Stomach smooth muscle (tissue), 2 donors: Measurements from ENCODE around the gene NIN.
"Not testable (repeated sequence)": the region's sequence is repeated elsewhere in the genome, so short reads cannot be mapped to it uniquely, and the experiment has no call there.

Source experiments
- H3K27ac ChIP-seq: one replicate; pipeline ENCODE4 v1.7.0; 2013; ENCODE audit warnings: mild to moderate bottlenecking, low read length, inconsistent platforms
- H3K27me3 ChIP-seq, 2 donors: one replicate each; pipeline ENCODE4 v1.7.0; 2013; ENCODE audit warnings: low read length in 2 of 2; ENCODE audit not compliant: insufficient read depth in 2 of 2, control insufficient read depth in 1 of 2
- H3K36me3 ChIP-seq, 2 donors: one replicate each; pipeline ENCODE4 v1.7.0; 2013; ENCODE audit warnings: low read length in 2 of 2; ENCODE audit not compliant: control insufficient read depth in 2 of 2, insufficient read depth in 2 of 2
- H3K4me1 ChIP-seq: one replicate; pipeline ENCODE4 v1.7.0; 2013; ENCODE audit warnings: low read length; ENCODE audit not compliant: control insufficient read depth, insufficient read depth
- H3K4me3 ChIP-seq, 2 donors: one replicate each; pipeline ENCODE4 v1.7.0; 2013; ENCODE audit warnings: low read length in 2 of 2
- H3K9ac ChIP-seq, 2 donors: one replicate each; pipeline ENCODE4 v1.7.0; 2013; ENCODE audit warnings: low read length in 2 of 2, mild to moderate bottlenecking in 1 of 2
- H3K9me3 ChIP-seq, 2 donors: one replicate each; pipeline ENCODE4 v1.7.0; 2013; ENCODE audit warnings: low read length in 2 of 2; ENCODE audit not compliant: control insufficient read depth in 2 of 2
- donor health status: healthy.
- donor health status: Pancreatic carcinoma.

The NIN gene

DNA sequence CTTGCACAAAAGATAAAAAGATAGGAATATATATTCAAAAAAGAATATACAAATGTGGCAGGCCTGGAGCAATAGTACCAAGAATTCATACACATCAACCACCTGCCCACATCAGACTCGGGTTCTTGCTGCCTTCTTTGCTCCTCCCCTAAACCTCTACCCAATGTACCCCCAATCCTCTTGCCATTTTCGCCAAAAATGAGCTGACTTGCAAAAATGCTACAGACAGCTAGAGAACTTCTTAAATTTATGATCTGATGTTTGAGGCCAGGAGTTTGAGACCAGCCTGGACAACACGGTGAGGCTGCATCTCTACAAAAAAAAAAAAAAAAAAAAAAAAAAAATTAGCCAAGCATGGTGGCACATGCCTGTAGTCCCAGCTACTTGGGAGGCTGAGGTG lies 119.9 kb downstream of the NIN start:
- Histone ChIP-seq H3K36me3 (no peaks in the 10 kb centered on the region), H3K4me1 (no peaks in the 10 kb centered on the region), H3K27ac (no peak overlapping the region), H3K9me3 (no peaks in the 10 kb centered on the region), H3K4me3 (no peak overlapping the region), H3K9ac (no peak overlapping the region), H3K27me3 (no peaks in the 10 kb centered on the region)

DNA sequence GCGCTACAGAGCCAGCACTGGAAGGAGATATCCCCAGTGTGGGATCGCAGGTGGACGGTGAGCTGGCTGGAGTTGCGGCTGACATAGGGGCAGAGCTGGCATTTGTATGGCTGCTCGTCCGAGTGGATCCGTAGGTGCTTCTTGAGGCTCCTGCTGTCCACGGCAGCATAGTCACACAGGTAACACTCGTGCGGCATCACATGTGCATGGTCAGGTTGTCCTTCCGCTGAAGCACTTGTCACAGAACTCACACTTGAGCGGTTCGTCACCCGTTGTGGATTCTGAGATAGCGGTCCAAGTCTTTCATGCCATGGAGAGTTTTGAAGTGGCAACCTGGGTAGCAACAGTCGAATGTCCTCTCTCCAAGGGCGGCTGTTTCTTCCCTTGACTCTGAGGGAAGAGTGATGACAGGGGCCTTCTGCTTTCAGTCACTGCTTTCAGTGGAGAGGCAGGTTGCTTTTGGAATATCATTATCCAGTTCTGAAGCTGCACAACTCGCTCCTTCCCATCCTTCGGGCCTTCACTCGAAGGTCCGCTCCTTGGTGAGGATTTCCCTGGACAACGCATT lies 125.9 kb downstream of the NIN start:
- no peak overlapping the region for H3K9ac ChIP-seq
- H3K27ac ChIP-seq: no peak overlapping the region
- no peaks in the 10 kb centered on the region for H3K36me3 ChIP-seq
- H3K27me3 ChIP-seq: no peaks in the 10 kb centered on the region
- no peaks in the 10 kb centered on the region for H3K4me1 ChIP-seq
- H3K9me3 ChIP-seq: no peaks in the 10 kb centered on the region
- H3K4me3 ChIP-seq: no peak overlapping the region

DNA sequence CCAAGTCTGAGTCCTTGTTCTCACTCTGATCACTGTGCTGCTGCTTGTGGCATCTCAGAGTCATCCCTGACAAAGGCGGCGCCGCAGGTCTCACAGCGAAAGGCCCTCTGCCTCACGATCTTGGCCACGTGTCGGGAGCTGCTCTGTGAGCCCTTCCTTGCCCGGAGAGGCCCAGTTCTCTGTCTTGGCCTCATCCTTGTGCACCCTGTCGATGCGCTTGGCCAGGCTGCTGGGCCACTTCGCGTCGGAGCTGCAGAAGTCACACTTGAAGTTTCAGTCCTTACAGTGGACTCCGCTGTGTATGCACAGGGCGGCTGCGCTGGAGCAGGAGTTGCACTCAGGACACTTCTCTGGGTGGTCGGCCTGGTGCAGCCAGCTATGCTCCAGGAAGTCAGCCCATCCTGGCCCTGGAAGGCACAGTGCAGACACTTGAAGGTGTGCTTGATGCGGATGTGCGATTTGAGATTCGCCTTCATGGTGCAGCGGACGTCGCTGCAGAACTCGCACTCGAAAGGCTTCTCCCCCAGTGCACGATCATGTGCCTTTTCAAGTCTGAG lies 126.4 kb downstream of the NIN start:
- Histone ChIP-seq H3K4me3 (no peak overlapping the region), H3K27me3 (no peaks in the 10 kb centered on the region), H3K9me3 (no peaks in the 10 kb centered on the region), H3K36me3 (no peaks in the 10 kb centered on the region), H3K27ac (no peak overlapping the region), H3K9ac (no peak overlapping the region), H3K4me1 (no peaks in the 10 kb centered on the region)

DNA sequence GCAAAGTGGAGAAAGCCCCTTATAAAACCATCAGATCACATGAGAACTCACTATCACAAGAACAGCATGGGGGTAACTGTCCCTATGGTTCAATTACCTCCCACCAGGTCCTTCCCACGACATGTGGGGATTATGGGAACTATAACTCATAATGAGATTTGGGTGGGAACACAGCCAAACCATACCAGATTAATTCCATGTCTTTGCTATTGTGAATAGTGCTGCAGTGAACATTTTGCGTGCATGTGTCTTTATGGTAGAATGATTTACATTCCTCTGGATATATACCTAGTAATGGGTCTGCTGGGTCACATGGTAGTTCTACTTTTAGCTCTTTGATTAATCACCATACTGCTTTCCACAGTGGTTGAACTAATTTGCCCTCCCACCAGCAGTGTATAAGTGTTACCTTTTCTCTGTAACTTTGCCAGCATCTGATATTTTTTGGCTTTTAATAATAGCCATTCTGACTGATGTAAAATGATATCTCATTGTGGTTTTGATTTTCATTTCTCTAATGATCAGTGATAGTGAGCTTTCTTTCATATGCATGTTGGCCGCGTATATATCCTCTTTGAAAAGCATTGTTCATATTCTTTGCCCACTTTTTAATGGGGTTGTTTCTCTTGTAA lies 133.2 kb downstream of the NIN start:
- no peak overlapping the region for H3K4me3 ChIP-seq
- H3K9me3 ChIP-seq: no peaks in the 10 kb centered on the region
- no peak overlapping the region for H3K27ac ChIP-seq
- no peaks in the 10 kb centered on the region for H3K4me1 ChIP-seq
- no peak overlapping the region for H3K9ac ChIP-seq
- H3K36me3 ChIP-seq: no peaks in the 10 kb centered on the region
- peaks cover 0 to 2% of the 10 kb centered on the region in 2 donors for H3K27me3 ChIP-seq

DNA sequence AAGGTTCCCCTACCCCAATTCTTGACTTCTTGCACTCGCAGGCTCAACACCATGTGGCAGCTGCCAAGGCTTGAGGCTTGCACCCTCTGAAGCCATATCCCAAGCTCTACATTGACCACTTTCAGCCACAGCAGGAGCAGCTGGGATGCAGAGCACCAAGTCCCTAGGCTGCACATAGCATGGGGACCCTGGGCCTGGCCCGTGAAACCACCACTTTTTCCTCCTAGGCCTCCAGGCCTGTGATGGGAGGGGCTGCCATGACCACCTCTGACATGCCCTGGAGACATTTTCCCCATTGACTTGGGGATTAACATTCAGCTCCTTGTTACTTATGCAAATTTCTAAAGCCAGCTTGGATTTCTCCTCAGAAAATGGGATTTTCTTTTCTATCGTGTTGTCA lies 136.7 kb downstream of the NIN start:
- not testable (repeated sequence) for H3K27me3 ChIP-seq, H3K27ac ChIP-seq, H3K4me1 ChIP-seq, H3K36me3 ChIP-seq, H3K9ac ChIP-seq, H3K4me3 ChIP-seq, H3K9me3 ChIP-seq

DNA sequence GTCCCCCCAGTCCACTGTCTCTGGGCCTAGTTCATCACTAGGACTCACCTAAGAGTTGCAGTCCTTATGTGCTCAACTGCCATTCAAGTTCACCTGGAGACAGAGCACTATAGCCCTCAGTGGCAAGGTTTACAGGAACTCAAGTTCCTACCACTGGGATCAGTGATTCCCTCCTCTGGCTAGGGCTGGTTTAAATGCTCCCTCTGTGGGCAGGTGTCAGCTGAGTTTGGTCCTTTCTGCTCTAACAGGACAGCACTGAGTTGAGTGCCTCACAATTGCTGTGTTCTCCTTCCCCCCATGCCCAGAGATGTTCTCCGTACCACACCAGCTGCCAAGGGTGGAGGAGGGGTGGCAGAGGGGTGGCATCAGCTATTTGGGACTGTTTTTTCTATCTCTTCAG lies 142.1 kb downstream of the NIN start:
- Histone ChIP-seq H3K9ac (no peak overlapping the region), H3K27ac (no peak overlapping the region), H3K4me3 (no peak overlapping the region), H3K27me3 (peaks cover 0 to 2% of the 10 kb centered on the region in 2 donors), H3K4me1 (no peaks in the 10 kb centered on the region), H3K9me3 (no peaks in the 10 kb centered on the region), H3K36me3 (no peaks in the 10 kb centered on the region)

DNA sequence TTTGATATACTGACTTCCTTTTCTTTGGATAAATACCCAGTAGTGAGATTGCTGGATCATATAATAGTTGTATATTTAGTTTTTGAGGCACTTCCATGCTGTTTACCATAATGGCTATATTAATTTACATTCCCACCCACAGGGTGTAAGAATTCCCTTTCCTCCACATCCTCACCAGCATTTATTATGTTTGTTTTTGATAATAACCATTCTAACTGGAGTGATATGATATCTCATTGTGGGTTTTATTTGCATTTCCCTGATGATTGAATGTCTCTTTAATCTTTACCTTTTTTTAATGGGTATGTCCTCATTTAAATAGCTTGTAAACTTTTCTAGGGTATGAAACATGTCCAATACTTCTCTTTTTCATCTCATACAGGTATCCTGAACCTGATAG lies 151.3 kb downstream of the NIN start:
- Histone ChIP-seq H3K9me3 (no peaks in the 10 kb centered on the region), H3K4me1 (no peaks in the 10 kb centered on the region), H3K27me3 (no peaks in the 10 kb centered on the region), H3K27ac (no peak overlapping the region), H3K4me3 (no peak overlapping the region), H3K9ac (no peak overlapping the region), H3K36me3 (no peaks in the 10 kb centered on the region)

DNA sequence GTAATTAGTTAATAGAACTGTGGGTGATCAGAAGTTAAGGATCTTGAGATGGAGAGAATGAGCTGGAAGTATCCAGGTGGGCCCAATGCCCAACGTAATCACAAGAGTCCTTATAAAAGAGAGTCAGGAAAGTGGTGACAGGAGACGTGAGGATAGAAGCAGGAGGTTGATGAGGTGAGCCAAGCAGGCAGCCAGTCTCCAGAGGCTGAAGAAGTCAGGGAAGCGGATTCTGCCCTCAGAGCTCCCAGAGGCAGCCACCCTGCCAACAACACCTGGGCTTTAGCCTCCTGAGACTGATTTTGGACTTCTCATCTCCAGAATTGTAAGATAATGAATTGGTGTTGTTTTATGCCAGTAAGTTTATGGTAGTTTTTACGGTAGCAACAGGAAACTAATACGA lies 152.8 kb downstream of the NIN start:
- Histone ChIP-seq H3K27ac (no peak overlapping the region), H3K36me3 (no peaks in the 10 kb centered on the region), H3K4me1 (no peaks in the 10 kb centered on the region), H3K27me3 (no peaks in the 10 kb centered on the region), H3K4me3 (no peak overlapping the region), H3K9me3 (no peaks in the 10 kb centered on the region), H3K9ac (no peak overlapping the region)

DNA sequence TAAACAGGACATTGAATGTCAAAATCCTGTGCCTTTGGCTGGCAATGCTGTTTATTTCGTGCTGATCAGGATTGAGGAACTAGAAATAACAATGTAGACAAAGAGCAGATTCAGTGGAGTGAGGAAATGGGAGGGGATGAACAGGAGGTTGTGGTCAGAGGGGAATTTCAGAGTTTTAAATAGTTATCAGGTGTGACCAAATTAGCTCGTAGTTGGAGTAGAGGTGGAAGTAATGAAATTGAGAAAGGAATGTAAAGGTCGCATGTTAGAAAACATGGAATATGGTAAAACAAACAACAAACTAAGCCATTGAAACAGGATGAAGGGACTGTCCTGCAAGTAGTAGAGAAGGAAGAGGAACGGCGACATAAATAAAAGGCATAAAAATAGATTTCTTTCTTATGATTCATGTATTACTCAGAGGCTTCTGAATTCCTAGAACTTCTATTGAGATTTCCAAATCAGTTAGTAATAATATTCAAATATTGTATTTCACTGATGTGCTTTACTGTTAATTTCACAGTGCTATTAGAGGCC lies 153.4 kb downstream of the NIN start:
- Histone ChIP-seq H3K9me3 (no peaks in the 10 kb centered on the region), H3K4me3 (no peak overlapping the region), H3K9ac (no peak overlapping the region), H3K27me3 (no peaks in the 10 kb centered on the region), H3K36me3 (no peaks in the 10 kb centered on the region), H3K27ac (no peak overlapping the region), H3K4me1 (no peaks in the 10 kb centered on the region)

DNA sequence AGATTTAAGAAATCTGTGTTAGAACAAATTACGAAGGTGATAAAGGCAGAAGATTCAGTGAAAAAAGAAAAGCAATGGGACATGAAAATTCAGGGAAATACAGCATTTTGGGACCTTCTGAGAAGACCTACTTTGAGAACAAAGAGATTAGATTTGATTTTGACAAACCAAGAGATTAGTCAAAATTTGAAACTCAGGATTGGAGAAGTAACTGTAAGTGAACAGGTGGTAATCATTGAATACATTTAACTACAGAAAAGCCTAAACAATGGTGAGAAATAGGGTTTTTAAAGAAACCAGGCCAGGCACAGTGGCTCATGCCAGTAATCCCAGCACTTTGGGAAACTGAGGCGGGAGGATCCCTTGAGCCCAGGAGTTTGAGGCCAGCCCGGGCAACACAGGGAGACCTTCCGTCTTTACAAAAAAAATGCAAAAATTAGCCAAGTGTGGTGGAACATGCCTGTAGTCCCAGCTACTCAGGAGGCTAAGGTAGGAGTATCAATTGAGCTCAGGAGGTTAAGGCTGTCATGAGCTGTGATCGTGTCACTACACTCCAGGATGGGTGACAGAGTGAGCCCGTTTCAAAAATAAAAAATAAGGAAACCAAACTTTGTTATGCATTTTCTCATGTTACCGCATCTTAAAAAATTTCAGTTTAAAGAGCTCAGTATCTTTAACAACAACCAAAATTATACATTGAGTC lies 154.0 kb downstream of the NIN start:
- Histone ChIP-seq H3K27ac (no peak overlapping the region), H3K36me3 (no peaks in the 10 kb centered on the region), H3K4me3 (no peak overlapping the region), H3K27me3 (no peaks in the 10 kb centered on the region), H3K9ac (no peak overlapping the region), H3K4me1 (no peaks in the 10 kb centered on the region), H3K9me3 (no peaks in the 10 kb centered on the region)

DNA sequence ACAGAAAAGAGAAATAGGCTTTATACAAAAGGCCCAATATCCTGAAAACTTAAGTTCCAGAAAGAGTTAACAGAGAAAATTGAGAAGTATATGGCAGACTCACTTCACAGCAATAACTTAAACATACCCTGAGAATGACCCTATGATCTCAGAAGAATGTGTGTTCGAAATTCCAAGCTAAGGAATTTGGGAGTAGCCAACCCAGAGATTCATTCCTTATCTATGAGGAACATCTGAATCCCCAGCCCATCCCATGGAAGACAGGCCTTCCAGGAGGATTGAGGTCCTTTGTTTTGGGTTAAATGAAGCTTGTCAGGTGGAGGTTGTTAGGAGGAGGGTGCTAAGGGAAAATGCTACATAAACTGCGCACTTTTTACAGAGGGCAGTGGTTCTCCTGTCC lies 155.4 kb downstream of the NIN start:
- H3K4me3 ChIP-seq: no peak overlapping the region
- H3K9me3 ChIP-seq: no peaks in the 10 kb centered on the region
- no peaks in the 10 kb centered on the region for H3K4me1 ChIP-seq
- no peak overlapping the region for H3K9ac ChIP-seq
- H3K36me3 ChIP-seq: no peaks in the 10 kb centered on the region
- no peaks in the 10 kb centered on the region for H3K27me3 ChIP-seq
- no peak overlapping the region for H3K27ac ChIP-seq
